ENCODE data around the gene CHURC1. TPM values are rescaled to one million over a fixed set of nuclear protein-coding genes. Genes with fewer than 3 reads are reported as not detected.
A peak's percentile ranks its signal among the peaks of the same experiment; 100 is the strongest.

The CHURC1 gene
- total RNA-seq, 2 experiments from 2014 or later = 50.1 to 54.0 TPM

- Histone ChIP-seq H3K4me3 (ENCODE audit: low read length) (no peak overlapping the region), H3K4me1 (ENCODE audit: insufficient read depth, low read length) (peaks cover 19% of the 10 kb centered on the region), H3K27me3 (ENCODE audit: control insufficient read depth in 1 of 2, insufficient read depth in 2 of 2, low read length in 2 of 2) (no peaks in the 10 kb centered on the region), H3K36me3 (ENCODE audit: insufficient read depth, low read length) (no peaks in the 10 kb centered on the region), H3K9me3 (ENCODE audit: control insufficient read depth in 1 of 2, insufficient read depth in 1 of 2, low read length in 2 of 2) (no peaks in the 10 kb centered on the region), H3K27ac (ENCODE audit: low read depth in 1 of 2, low read length in 2 of 2) (no peak overlapping the region)
- Mint-ChIP-seq H3K4me1 (ENCODE audit: low read depth) (peaks cover 28% of the 10 kb centered on the region), H3K27ac (peak overlapping the region; percentile 16), H3K27me3 (no peaks in the 10 kb centered on the region), H3K4me3 (peak overlapping the region; percentile 86), H3K36me3 (ENCODE audit: low read depth) (no peaks in the 10 kb centered on the region), H3K9me3 (no peaks in the 10 kb centered on the region)
- intact Hi-C loops (cut with DNase I, micrococcal nuclease) = no loop called here
- ChIA-PET POLR2A (interaction anchor here (1.2 to 3.1 kb wide), 5 partner anchors 17 to 56 kb away, joined by 3 to 17 read pairs (median 5); partner anchors contain the start of genes CHURC1, FNTB and GPX2), CTCF (no interaction called here)
- no peak for ATAC-seq (ENCODE audit: poor library complexity)
- DNase-seq = no peak
- no peak for TF ChIP-seq CTCF (IDR thresholded peaks at IDR 0.05)
Measured at GRCh38 chr14:64970041-64970440, 55.8 kb downstream of the CHURC1 start.

- H3K36me3 ChIP-seq (ENCODE audit: insufficient read depth, low read length) = no peaks in the 10 kb centered on the region
- peak overlapping the region; percentile 62 for H3K4me3 ChIP-seq (ENCODE audit: low read length)
- POLR2A ChIA-PET = interaction anchor here (1.1 to 3.1 kb wide), 7 partner anchors 9 to 56 kb away, joined by 3 to 17 read pairs (median 4); partner anchors contain the start of genes CHURC1, FNTB and GPX2
- peaks cover 19% of the 10 kb centered on the region for H3K4me1 ChIP-seq (ENCODE audit: insufficient read depth, low read length)
- no peaks in the 10 kb centered on the region for H3K9me3 Mint-ChIP-seq
- CTCF ChIA-PET = no interaction called here
- peak overlapping the region; percentile 86 for H3K4me3 Mint-ChIP-seq
- H3K4me1 Mint-ChIP-seq (ENCODE audit: low read depth) = peaks cover 28% of the 10 kb centered on the region
- H3K27me3 ChIP-seq (ENCODE audit: control insufficient read depth in 1 of 2, insufficient read depth in 2 of 2, low read length in 2 of 2) = no peaks in the 10 kb centered on the region
- ATAC-seq (ENCODE audit: poor library complexity) = no peak
- TF ChIP-seq CTCF (IDR thresholded peaks at IDR 0.05) = no peak
- H3K27ac Mint-ChIP-seq = peak overlapping the region; percentile 16
- H3K9me3 ChIP-seq (ENCODE audit: control insufficient read depth in 1 of 2, insufficient read depth in 1 of 2, low read length in 2 of 2) = no peaks in the 10 kb centered on the region
- intact Hi-C loops (cut with DNase I, micrococcal nuclease) = no loop called here
- H3K27ac ChIP-seq (ENCODE audit: low read depth in 1 of 2, low read length in 2 of 2) = no peak overlapping the region
- no peaks in the 10 kb centered on the region for H3K27me3 Mint-ChIP-seq
- DNase-seq = no peak
- H3K36me3 Mint-ChIP-seq (ENCODE audit: low read depth) = no peaks in the 10 kb centered on the region
Measured at GRCh38 chr14:64970776-64971477, 56.7 kb downstream of the CHURC1 start.

GRCh38 chr14:64971491-64971942 is 57.3 kb downstream of the CHURC1 start:
- Histone ChIP-seq H3K9me3 (ENCODE audit: control insufficient read depth in 1 of 2, insufficient read depth in 1 of 2, low read length in 2 of 2) (no peaks in the 10 kb centered on the region), H3K27me3 (ENCODE audit: control insufficient read depth in 1 of 2, insufficient read depth in 2 of 2, low read length in 2 of 2) (no peaks in the 10 kb centered on the region), H3K27ac (ENCODE audit: low read depth in 1 of 2, low read length in 2 of 2) (no peak overlapping the region), H3K4me3 (ENCODE audit: low read length) (peak overlapping the region; percentile 62), H3K36me3 (ENCODE audit: insufficient read depth, low read length) (no peaks in the 10 kb centered on the region), H3K4me1 (ENCODE audit: insufficient read depth, low read length) (peaks cover 19% of the 10 kb centered on the region)
- ATAC-seq (ENCODE audit: poor library complexity) (no peak), DNase-seq (no peak)
- Mint-ChIP-seq H3K36me3 (ENCODE audit: low read depth) (no peaks in the 10 kb centered on the region), H3K27ac (peak overlapping the region; percentile 16), H3K9me3 (no peaks in the 10 kb centered on the region), H3K27me3 (no peaks in the 10 kb centered on the region), H3K4me1 (ENCODE audit: low read depth) (peaks cover 28% of the 10 kb centered on the region), H3K4me3 (peak overlapping the region; percentile 86)
- TF ChIP-seq CTCF (IDR thresholded peaks at IDR 0.05) = no peak
- ChIA-PET CTCF (no interaction called here), POLR2A (interaction anchor here (1.1 to 3.1 kb wide), 4 partner anchors 10 to 57 kb away, joined by 3 to 17 read pairs (median 4); partner anchors contain the start of genes CHURC1 and FNTB)
- intact Hi-C loops (cut with DNase I, micrococcal nuclease) = no loop called here

All from CD4-positive, alpha-beta T cell (primary cell).